HG02870 (cell line): ENCODE data around the gene ABLIM2.

ENCODE experiments used
- ATAC-seq: cut with Tn5 transposase; IDR thresholded peaks from one replicate; pipeline ENCODE4 v1.9.1; 2021; ENCODE audit warnings: mild to moderate bottlenecking, moderate library complexity; ENCODE audit not compliant: unreplicated experiment

Gene ABLIM2

GRCh38 chr4:8107146-8107657 is 51.4 kb downstream of the ABLIM2 start:
- ATAC-seq: no peak

GRCh38 chr4:8106451-8107025 is 52.1 kb downstream of the ABLIM2 start:
- ATAC-seq: no peak

GRCh38 chr4:8105306-8106100 is 53.1 kb downstream of the ABLIM2 start:
- no peak for ATAC-seq

GRCh38 chr4:8104491-8105305 is 53.9 kb downstream of the ABLIM2 start:
- ATAC-seq: no peak

GRCh38 chr4:8103421-8104390 is 54.9 kb downstream of the ABLIM2 start:
- no peak for ATAC-seq

- no peak for ATAC-seq
Observed at GRCh38 chr4:8102831-8103230, 55.8 kb downstream of the ABLIM2 start.

GRCh38 chr4:8102076-8102355 is 56.6 kb downstream of the ABLIM2 start:
- no peak for ATAC-seq

- ATAC-seq: no peak
Observed at GRCh38 chr4:8101213-8102075, 57.2 kb downstream of the ABLIM2 start.

- ATAC-seq: no peak
Observed at GRCh38 chr4:8099981-8100464, 58.6 kb downstream of the ABLIM2 start.

- no peak for ATAC-seq
Observed at GRCh38 chr4:8098506-8098905, 60.1 kb downstream of the ABLIM2 start.

GRCh38 chr4:8097721-8098345 is 60.8 kb downstream of the ABLIM2 start:
- ATAC-seq: no peak

GRCh38 chr4:8097141-8097541 is 61.5 kb downstream of the ABLIM2 start:
- no peak for ATAC-seq

- no peak for ATAC-seq
Observed at GRCh38 chr4:8096690-8097061, 61.9 kb downstream of the ABLIM2 start.

GRCh38 chr4:8095956-8096689 is 62.5 kb downstream of the ABLIM2 start:
- ATAC-seq: no peak

GRCh38 chr4:8093587-8094274 is 64.9 kb downstream of the ABLIM2 start:
- ATAC-seq: no peak

GRCh38 chr4:8092282-8092681 is 66.3 kb downstream of the ABLIM2 start:
- no peak for ATAC-seq

GRCh38 chr4:8090744-8091301 is 67.8 kb downstream of the ABLIM2 start:
- no peak for ATAC-seq

GRCh38 chr4:8090312-8090711 is 68.3 kb downstream of the ABLIM2 start:
- no peak for ATAC-seq
